ENCODE data around the gene MAGI2. TPM values are rescaled to one million over a fixed set of nuclear protein-coding genes. Genes with fewer than 3 reads are reported as not detected.

The MAGI2 gene
- total RNA-seq, 1 donor from 2014 or later: 64.2 TPM

- H3K4me3 Mint-ChIP-seq (ENCODE audit: unreplicated experiment): no peak overlapping the region
- no peak for DNase-seq
- H3K4me1 Mint-ChIP-seq (ENCODE audit: low read depth, unreplicated experiment): peaks cover 8% of the 10 kb centered on the region
- H3K36me3 Mint-ChIP-seq (ENCODE audit: unreplicated experiment): peaks cover 8% of the 10 kb centered on the region
- H3K9me3 Mint-ChIP-seq (ENCODE audit: unreplicated experiment): peaks cover 2% of the 10 kb centered on the region
- H3K27ac Mint-ChIP-seq (ENCODE audit: unreplicated experiment): no peak overlapping the region
- TF ChIP-seq CTCF (IDR thresholded peaks at IDR 0.05; ENCODE audit: partially characterized antibody, unreplicated experiment): no peak
- no peaks in the 10 kb centered on the region for H3K27me3 Mint-ChIP-seq (ENCODE audit: unreplicated experiment)
These were observed 750.7 kb downstream of the MAGI2 start for GRCh38 chr7:78702770-78703169.

- TF ChIP-seq CTCF (IDR thresholded peaks at IDR 0.05; ENCODE audit: partially characterized antibody, unreplicated experiment): no peak
- Mint-ChIP-seq H3K36me3 (ENCODE audit: unreplicated experiment) (no peaks in the 10 kb centered on the region), H3K27me3 (ENCODE audit: unreplicated experiment) (no peaks in the 10 kb centered on the region), H3K27ac (ENCODE audit: unreplicated experiment) (no peak overlapping the region), H3K9me3 (ENCODE audit: unreplicated experiment) (peaks cover 2% of the 10 kb centered on the region), H3K4me3 (ENCODE audit: unreplicated experiment) (no peak overlapping the region), H3K4me1 (ENCODE audit: low read depth, unreplicated experiment) (peaks cover 27% of the 10 kb centered on the region)
- no peak for DNase-seq
These were observed 757.6 kb downstream of the MAGI2 start for GRCh38 chr7:78695826-78696225.

- DNase-seq: no peak
- Mint-ChIP-seq H3K4me1 (ENCODE audit: low read depth, unreplicated experiment) (peaks cover 23% of the 10 kb centered on the region), H3K36me3 (ENCODE audit: unreplicated experiment) (no peaks in the 10 kb centered on the region), H3K4me3 (ENCODE audit: unreplicated experiment) (no peak overlapping the region), H3K9me3 (ENCODE audit: unreplicated experiment) (peaks cover 2% of the 10 kb centered on the region), H3K27ac (ENCODE audit: unreplicated experiment) (no peak overlapping the region), H3K27me3 (ENCODE audit: unreplicated experiment) (no peaks in the 10 kb centered on the region)
- TF ChIP-seq CTCF (IDR thresholded peaks at IDR 0.05; ENCODE audit: partially characterized antibody, unreplicated experiment): no peak
These were observed 761.9 kb downstream of the MAGI2 start for GRCh38 chr7:78691584-78691983.

- peaks cover 37% of the 10 kb centered on the region for H3K4me1 Mint-ChIP-seq (ENCODE audit: low read depth, unreplicated experiment)
These were observed 763.3 kb downstream of the MAGI2 start for GRCh38 chr7:78690174-78690573.

GRCh38 chr7:78688376-78688775 is 765.1 kb downstream of the MAGI2 start:
- Mint-ChIP-seq H3K36me3 (ENCODE audit: unreplicated experiment) (no peaks in the 10 kb centered on the region), H3K27ac (ENCODE audit: unreplicated experiment) (no peak overlapping the region), H3K4me1 (ENCODE audit: low read depth, unreplicated experiment) (peaks cover 38% of the 10 kb centered on the region), H3K4me3 (ENCODE audit: unreplicated experiment) (no peak overlapping the region), H3K27me3 (ENCODE audit: unreplicated experiment) (no peaks in the 10 kb centered on the region), H3K9me3 (ENCODE audit: unreplicated experiment) (peaks cover 2% of the 10 kb centered on the region)
- DNase-seq: no peak
- TF ChIP-seq CTCF (IDR thresholded peaks at IDR 0.05; ENCODE audit: partially characterized antibody, unreplicated experiment): no peak

More at GRCh38 chr7:78690174-78690573, 763.3 kb downstream of the MAGI2 start:
- no peaks in the 10 kb centered on the region for H3K27me3 Mint-ChIP-seq (ENCODE audit: unreplicated experiment)
- no peaks in the 10 kb centered on the region for H3K36me3 Mint-ChIP-seq (ENCODE audit: unreplicated experiment)
- TF ChIP-seq CTCF (IDR thresholded peaks at IDR 0.05; ENCODE audit: partially characterized antibody, unreplicated experiment): no peak
- DNase-seq: no peak
- no peak overlapping the region for H3K27ac Mint-ChIP-seq (ENCODE audit: unreplicated experiment)
- peaks cover 2% of the 10 kb centered on the region for H3K9me3 Mint-ChIP-seq (ENCODE audit: unreplicated experiment)
- H3K4me3 Mint-ChIP-seq (ENCODE audit: unreplicated experiment): no peak overlapping the region

Data from glutamatergic neuron (in vitro differentiated cells).